Measurements from ENCODE around the gene FHL2.

The FHL2 gene, protein sequence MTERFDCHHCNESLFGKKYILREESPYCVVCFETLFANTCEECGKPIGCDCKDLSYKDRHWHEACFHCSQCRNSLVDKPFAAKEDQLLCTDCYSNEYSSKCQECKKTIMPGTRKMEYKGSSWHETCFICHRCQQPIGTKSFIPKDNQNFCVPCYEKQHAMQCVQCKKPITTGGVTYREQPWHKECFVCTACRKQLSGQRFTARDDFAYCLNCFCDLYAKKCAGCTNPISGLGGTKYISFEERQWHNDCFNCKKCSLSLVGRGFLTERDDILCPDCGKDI

DNA sequence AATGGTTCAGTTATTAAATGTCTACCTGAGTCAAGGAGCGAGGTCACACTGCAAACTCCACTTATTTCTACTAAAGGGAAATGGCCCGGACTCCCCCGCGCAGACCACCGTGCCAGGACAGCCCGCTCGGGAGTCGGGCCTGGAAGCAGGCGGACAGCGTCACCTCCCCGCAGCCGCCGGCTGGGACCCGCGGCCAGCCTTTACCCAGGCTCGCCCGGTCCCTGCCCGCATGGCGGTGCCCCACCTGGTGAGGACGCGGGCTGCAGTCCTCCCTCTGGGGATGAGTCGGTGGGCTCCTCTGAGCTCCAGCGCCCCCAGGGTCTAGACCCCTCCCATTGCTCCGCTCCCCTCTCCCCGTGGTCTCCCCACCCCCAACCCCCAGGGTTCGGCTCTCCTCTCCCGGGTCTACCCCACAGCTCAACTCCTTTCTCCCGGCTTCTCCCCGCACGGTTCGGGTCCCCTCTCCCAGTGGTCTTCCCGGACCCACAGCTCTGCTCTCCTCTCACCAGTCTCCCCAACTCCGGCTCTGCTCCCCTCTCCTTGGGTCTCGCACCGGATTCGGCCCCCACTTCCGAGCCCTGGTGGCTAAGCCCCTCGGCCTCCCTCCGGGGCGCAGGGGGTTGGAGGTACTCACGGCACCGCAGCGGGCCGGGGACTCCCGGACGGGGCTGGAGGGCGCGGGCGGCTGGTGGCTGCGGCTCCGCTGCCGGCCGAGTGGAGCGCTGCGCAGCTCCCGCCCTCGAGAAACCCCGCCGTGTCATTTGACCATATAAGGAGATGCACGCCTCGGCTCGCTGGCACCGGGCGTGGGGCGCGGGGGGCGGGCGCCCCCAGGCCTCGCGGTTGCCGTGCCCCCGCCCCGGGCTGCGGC, at the start of gene FHL2:
Gene FHL2 (minus strand): TSS at position 716 of the 871 bp plus-strand sequence. CDS start 12,535 bp downstream, outside the sequence.
- intact Hi-C loops (cut with DNase I; ENCODE audit: low total_unique reads): no loop called here
- peak within 1 kb of the TSS; percentile 71 to 83 for H3K4me3 ChIP-seq
- H3K9me3 ChIP-seq: no peaks in the 10 kb centered on the region

DNA sequence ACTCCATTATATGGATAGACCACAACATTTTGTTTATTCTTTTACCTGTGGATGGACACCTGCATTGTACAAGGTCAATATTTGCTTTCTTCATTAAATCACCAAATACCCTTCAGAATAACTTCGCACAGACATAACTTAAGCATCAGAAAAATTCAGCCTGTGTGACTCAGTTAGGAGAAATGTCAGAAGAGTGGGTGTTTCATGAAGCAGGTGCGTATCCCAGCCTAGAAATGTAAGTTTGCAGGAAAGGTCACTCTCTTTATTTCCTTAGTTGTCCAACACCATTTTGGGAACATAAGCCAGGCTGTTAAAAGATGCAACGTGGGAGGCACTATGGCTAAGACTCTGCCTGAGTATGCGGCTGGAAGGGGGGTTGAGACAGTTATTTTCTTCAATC, 48.6 kb upstream of the FHL2 start:
- no peak for DNase-seq
- Histone ChIP-seq H3K4me3 (no peak overlapping the region), H3K27ac (no peak overlapping the region), H3K4me1 (no peaks in the 10 kb centered on the region), H3K9me3 (no peaks in the 10 kb centered on the region), H3K36me3 (no peaks in the 10 kb centered on the region), H3K27me3 (peaks cover 0 to 15% of the 10 kb centered on the region in 2 donors)
- TF ChIP-seq, protein P1, sequence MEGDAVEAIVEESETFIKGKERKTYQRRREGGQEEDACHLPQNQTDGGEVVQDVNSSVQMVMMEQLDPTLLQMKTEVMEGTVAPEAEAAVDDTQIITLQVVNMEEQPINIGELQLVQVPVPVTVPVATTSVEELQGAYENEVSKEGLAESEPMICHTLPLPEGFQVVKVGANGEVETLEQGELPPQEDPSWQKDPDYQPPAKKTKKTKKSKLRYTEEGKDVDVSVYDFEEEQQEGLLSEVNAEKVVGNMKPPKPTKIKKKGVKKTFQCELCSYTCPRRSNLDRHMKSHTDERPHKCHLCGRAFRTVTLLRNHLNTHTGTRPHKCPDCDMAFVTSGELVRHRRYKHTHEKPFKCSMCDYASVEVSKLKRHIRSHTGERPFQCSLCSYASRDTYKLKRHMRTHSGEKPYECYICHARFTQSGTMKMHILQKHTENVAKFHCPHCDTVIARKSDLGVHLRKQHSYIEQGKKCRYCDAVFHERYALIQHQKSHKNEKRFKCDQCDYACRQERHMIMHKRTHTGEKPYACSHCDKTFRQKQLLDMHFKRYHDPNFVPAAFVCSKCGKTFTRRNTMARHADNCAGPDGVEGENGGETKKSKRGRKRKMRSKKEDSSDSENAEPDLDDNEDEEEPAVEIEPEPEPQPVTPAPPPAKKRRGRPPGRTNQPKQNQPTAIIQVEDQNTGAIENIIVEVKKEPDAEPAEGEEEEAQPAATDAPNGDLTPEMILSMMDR (IDR thresholded peaks at IDR 0.05): no peak
- intact Hi-C loops (cut with DNase I; ENCODE audit: low total_unique reads): no loop called here

More for the DNA sequence above, at the start of gene FHL2:
- Histone ChIP-seq H3K27ac (peak within 1 kb of the TSS; percentile 73 to 93), H3K27me3 (no peaks in the 10 kb centered on the region), H3K4me1 (peaks cover 0 to 44% (median 11%) of the 10 kb centered on the region in 4 donors), H3K36me3 (no peaks in the 10 kb centered on the region)
- peak; percentile 66 to 86 for DNase-seq
- TF ChIP-seq, protein P1 (IDR thresholded peaks at IDR 0.05): peak; percentile 50 to 57

DNA sequence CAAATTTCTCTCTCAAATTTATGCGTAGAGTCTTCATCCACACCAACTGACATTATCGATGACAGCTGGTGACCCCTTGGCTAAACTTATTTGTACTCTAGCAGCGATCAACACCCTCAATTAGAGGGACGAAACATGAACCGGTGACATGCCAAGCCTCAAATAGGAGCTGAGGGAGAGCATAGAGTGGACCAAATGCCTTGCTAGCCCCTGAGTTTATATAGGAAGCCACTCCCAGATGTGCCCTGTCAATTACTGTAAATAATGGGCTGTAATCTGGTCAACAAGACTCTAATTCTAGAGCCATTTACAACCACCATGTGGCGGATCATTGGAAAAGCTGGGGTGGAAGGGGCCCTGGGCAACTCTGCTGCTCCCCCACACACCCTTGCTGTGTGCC, 47.6 kb upstream of the FHL2 start:
- no peak for DNase-seq
- H3K36me3 ChIP-seq: no peaks in the 10 kb centered on the region
- H3K4me3 ChIP-seq: no peak overlapping the region
- H3K27ac ChIP-seq: no peak overlapping the region
- H3K4me1 ChIP-seq: no peaks in the 10 kb centered on the region
- no peaks in the 10 kb centered on the region for H3K9me3 ChIP-seq
- intact Hi-C loops (cut with DNase I; ENCODE audit: low total_unique reads): no loop called here
- H3K27me3 ChIP-seq: peaks cover 0 to 15% of the 10 kb centered on the region in 2 donors
- TF ChIP-seq, protein P1 (IDR thresholded peaks at IDR 0.05): no peak

DNA sequence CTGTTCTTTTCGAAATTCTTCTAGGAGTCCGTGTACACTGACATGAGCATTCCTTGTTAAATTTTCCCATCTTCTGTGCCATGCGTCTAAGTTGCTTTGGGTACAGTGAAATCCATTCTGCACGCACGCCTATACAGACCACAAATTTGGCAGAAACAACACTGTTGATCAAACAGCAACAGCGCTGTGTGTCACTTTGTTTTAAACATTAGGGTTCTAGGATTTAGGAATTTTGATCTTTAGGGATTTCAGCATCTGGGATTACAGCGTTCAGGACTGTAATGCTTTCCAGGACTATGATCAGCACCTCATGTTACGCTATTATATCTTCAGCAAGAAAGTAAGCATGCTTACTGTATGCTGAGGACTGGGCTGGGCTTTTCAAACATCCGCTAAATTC, 47.1 kb upstream of the FHL2 start:
- H3K9me3 ChIP-seq: no peaks in the 10 kb centered on the region
- no peak overlapping the region for H3K4me3 ChIP-seq
- H3K27me3 ChIP-seq: peaks cover 0 to 15% of the 10 kb centered on the region in 2 donors
- no peaks in the 10 kb centered on the region for H3K36me3 ChIP-seq
- H3K4me1 ChIP-seq: no peaks in the 10 kb centered on the region
- intact Hi-C loops (cut with DNase I; ENCODE audit: low total_unique reads): no loop called here
- no peak for DNase-seq
- TF ChIP-seq, protein P1 (IDR thresholded peaks at IDR 0.05): no peak
- no peak overlapping the region for H3K27ac ChIP-seq

DNA sequence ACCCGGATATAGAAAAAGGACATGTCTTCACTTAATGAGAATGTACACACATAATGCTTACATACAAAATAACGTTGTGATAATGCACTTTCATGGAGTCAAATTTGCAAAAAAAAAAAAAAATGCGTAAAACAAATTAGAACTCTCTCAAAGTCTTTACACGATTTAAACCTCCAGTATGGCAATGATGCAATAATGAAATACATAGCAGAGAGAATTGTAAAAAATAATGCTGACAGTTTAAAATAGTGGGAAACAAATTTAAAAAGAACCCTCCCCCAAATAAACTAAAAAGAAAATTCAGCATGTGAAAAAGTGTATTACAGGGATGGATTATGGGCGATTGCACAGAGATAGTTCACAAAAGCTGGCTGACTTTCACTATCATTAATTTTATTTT, 46.6 kb upstream of the FHL2 start:
- Histone ChIP-seq H3K9me3 (no peaks in the 10 kb centered on the region), H3K4me3 (no peak overlapping the region), H3K4me1 (no peaks in the 10 kb centered on the region), H3K27ac (no peak overlapping the region), H3K36me3 (no peaks in the 10 kb centered on the region), H3K27me3 (peaks cover 0 to 15% of the 10 kb centered on the region in 2 donors)
- TF ChIP-seq, protein P1 (IDR thresholded peaks at IDR 0.05): no peak
- DNase-seq: no peak
- intact Hi-C loops (cut with DNase I; ENCODE audit: low total_unique reads): no loop called here
